NCI-H510A treated with DMSO at 0.1 percent for 48 hours (cell line): Measurements from ENCODE around the gene WDR1.

ENCODE experiments used
- DNase-seq: peaks from one replicate; lab custom pipeline; 2025; lab: John Stamatoyannopoulos, UW

WDR1 gene

GRCh38 chr4:10114147-10114546 lies 2.5 kb downstream of the WDR1 start:
- DNase-seq, result no peak

GRCh38 chr4:10113362-10114047 lies 3.1 kb downstream of the WDR1 start:
- no peak for DNase-seq

GRCh38 chr4:10112658-10113284 lies 3.8 kb downstream of the WDR1 start:
- no peak for DNase-seq

- no peak for DNase-seq
These were observed 5.4 kb downstream of the WDR1 start for GRCh38 chr4:10111067-10111801.

GRCh38 chr4:10109995-10110670 lies 6.5 kb downstream of the WDR1 start:
- DNase-seq, result no peak

GRCh38 chr4:10108818-10109783 lies 7.5 kb downstream of the WDR1 start:
- DNase-seq, result no peak

- DNase-seq, result no peak
These were observed 8.2 kb downstream of the WDR1 start for GRCh38 chr4:10108391-10108790.

- DNase-seq, result no peak
These were observed 9.2 kb downstream of the WDR1 start for GRCh38 chr4:10107111-10108091.

- DNase-seq, result no peak
These were observed 10.1 kb downstream of the WDR1 start for GRCh38 chr4:10106421-10107039.

GRCh38 chr4:10105920-10106319 lies 10.7 kb downstream of the WDR1 start:
- no peak for DNase-seq

GRCh38 chr4:10105421-10105820 lies 11.2 kb downstream of the WDR1 start:
- DNase-seq, result no peak

- DNase-seq, result no peak
These were observed 11.7 kb downstream of the WDR1 start for GRCh38 chr4:10104991-10105276.

- DNase-seq, result no peak
These were observed 12.2 kb downstream of the WDR1 start for GRCh38 chr4:10104211-10104990.

- no peak for DNase-seq
These were observed 13.9 kb downstream of the WDR1 start for GRCh38 chr4:10102474-10103332.

GRCh38 chr4:10101671-10102473 lies 14.7 kb downstream of the WDR1 start:
- no peak for DNase-seq

GRCh38 chr4:10100734-10101216 lies 15.8 kb downstream of the WDR1 start:
- DNase-seq, result no peak
